Cardiac muscle cell (in vitro differentiated cells and primary cell): Measurements from ENCODE around the gene SEMA3A. TPM values are rescaled to one million over a fixed set of nuclear protein-coding genes. Genes with fewer than 3 reads are reported as not detected.

ENCODE experiments used
- DNase-seq, 2 donors: peaks; one replicate each; pipeline versions ENCODE4 v3.0.0 to v3.0.0-alpha.2; 2010 to 2017; ENCODE audit warnings: low read depth in 1 of 2, low spot score in 1 of 2
- H3K27ac ChIP-seq: fragments of 200-600 bp; sonication (generic); 2 replicates; pipeline ENCODE4 v1.5.1; 2016
- H3K27me3 ChIP-seq: fragments of 200-600 bp; sonication (generic); 2 replicates; pipeline ENCODE4 v1.6.0; 2016; ENCODE audit warnings: control low read depth
- H3K36me3 ChIP-seq: fragments of 200-600 bp; sonication (generic); 2 replicates; pipeline ENCODE4 v1.5.1; 2016; ENCODE audit warnings: control low read depth
- H3K4me1 ChIP-seq: fragments of 200-600 bp; sonication (generic); 2 replicates; pipeline ENCODE4 v1.8.1; 2017; ENCODE audit warnings: low read depth, mild to moderate bottlenecking, mixed run types
- H3K4me3 ChIP-seq: fragments of 200-600 bp; sonication (generic); 2 replicates; pipeline ENCODE4 v1.5.1; 2016; ENCODE audit warnings: mild to moderate bottlenecking
- H3K9me3 ChIP-seq: fragments of 200-600 bp; sonication (generic); 2 replicates; pipeline ENCODE4 v1.5.1; 2017; ENCODE audit warnings: low read depth, mild to moderate bottlenecking, control low read depth
- polyA plus RNA-seq: library from polyadenylated mRNA; unstranded; fragments of >200 nt; fragmentation: Nextera tagmentation; extraction: Ambion mirVana; gene quantifications from 2 replicates; pipeline ENCODE4 v1.2.1, GENCODE V29; 2016
- total RNA-seq: library from RNA; depleted of rRNA; stranded (reverse); fragments of >200 nt; gene quantifications from 2 replicates; pipeline ENCODE4 v1.2.3, GENCODE V29; 2016
- TF ChIP-seq, protein P1 (sequence below): IDR thresholded peaks from 2 replicates; pipeline ENCODE4 v1.5.1; 2012; ENCODE audit warnings: low read depth, mild to moderate bottlenecking, low read length

SEMA3A gene
- total and polyA plus RNA-seq, 2 experiments from 2014 or later = 33.5 to 37.3 TPM

DNA sequence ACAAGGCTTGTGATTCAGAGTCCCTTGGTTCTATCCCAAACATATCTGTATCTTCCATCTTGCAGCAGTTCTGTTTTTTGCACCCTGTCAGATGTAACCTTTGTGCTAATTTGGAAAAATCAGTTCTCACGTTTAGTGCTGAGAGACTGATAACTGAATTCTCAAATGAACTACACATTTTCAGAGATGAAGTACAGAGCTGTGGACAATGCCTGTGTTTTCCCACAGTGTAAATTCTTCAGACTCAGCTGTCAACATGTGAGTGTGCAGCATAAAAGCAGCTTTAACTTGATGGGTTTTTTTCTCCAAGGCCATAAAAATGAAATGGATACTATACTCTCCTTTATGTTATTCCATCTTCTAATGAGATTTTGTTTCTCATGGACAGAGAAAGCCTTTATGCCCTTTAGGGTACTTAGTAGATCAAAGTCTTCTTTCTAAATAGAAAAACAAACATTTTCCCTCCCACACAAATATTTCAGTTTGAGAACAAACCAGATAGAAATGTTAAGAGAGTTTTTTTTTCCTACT is 150.9 kb downstream of the SEMA3A start:
- no peaks in the 10 kb centered on the region for H3K27me3 ChIP-seq
- peaks cover 10% of the 10 kb centered on the region for H3K4me1 ChIP-seq
- no peaks in the 10 kb centered on the region for H3K9me3 ChIP-seq
- TF ChIP-seq, protein P1, sequence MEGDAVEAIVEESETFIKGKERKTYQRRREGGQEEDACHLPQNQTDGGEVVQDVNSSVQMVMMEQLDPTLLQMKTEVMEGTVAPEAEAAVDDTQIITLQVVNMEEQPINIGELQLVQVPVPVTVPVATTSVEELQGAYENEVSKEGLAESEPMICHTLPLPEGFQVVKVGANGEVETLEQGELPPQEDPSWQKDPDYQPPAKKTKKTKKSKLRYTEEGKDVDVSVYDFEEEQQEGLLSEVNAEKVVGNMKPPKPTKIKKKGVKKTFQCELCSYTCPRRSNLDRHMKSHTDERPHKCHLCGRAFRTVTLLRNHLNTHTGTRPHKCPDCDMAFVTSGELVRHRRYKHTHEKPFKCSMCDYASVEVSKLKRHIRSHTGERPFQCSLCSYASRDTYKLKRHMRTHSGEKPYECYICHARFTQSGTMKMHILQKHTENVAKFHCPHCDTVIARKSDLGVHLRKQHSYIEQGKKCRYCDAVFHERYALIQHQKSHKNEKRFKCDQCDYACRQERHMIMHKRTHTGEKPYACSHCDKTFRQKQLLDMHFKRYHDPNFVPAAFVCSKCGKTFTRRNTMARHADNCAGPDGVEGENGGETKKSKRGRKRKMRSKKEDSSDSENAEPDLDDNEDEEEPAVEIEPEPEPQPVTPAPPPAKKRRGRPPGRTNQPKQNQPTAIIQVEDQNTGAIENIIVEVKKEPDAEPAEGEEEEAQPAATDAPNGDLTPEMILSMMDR = no peak
- peak; percentile 25 to 56 for DNase-seq
- no peak overlapping the region for H3K4me3 ChIP-seq
- peak overlapping the region; percentile 28 for H3K27ac ChIP-seq
- no peaks in the 10 kb centered on the region for H3K36me3 ChIP-seq

DNA sequence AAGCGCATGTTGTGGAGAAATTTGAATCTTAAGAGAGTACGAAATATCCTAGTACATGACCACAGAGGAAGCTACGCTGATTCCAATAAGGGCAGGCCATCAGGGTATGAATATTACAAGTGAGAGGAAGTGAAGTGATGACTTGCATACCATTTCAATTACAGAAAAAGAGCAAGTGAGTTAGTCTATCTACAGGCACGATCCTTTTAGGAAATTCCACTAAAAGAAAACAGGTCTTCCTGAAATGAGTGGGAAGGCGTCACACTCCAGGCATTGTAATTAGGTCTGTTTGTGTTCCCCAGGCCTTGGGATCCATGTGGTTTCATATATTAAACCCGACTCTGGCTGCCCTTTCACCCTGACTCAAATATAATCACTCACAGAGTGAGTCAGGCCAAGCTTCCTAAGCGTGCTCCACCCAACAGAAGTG is 152.5 kb downstream of the SEMA3A start:
- no peak overlapping the region for H3K27ac ChIP-seq
- TF ChIP-seq, protein P1 = no peak
- no peaks in the 10 kb centered on the region for H3K27me3 ChIP-seq
- H3K36me3 ChIP-seq = no peaks in the 10 kb centered on the region
- peak in 1 of 2 donors; percentile 47 for DNase-seq
- H3K9me3 ChIP-seq = no peaks in the 10 kb centered on the region
- no peak overlapping the region for H3K4me3 ChIP-seq
- H3K4me1 ChIP-seq = peaks cover 10% of the 10 kb centered on the region

DNA sequence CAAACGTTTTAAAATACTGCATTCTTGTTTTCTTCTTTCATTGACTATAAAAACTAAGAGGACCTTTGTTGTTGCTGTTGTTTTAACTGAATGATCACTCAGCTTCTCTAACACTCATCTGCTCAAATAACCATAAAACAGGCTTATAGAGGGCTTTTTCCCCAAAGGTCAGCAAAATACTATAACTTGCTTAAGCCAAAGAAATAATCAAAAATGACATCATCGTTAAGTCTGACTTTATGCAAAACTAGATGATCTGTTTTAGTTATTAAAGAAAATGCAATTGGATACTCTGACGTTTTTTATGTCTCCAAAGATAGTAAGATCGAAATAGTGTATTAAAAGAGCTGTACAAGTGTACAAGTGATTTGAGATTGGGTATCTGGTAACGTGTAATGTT is 152.9 kb downstream of the SEMA3A start:
- TF ChIP-seq, protein P1 = no peak
- no peak for DNase-seq
- H3K9me3 ChIP-seq = no peaks in the 10 kb centered on the region
- H3K36me3 ChIP-seq = no peaks in the 10 kb centered on the region
- H3K4me3 ChIP-seq = no peak overlapping the region
- no peaks in the 10 kb centered on the region for H3K27me3 ChIP-seq
- no peak overlapping the region for H3K27ac ChIP-seq
- peaks cover 10% of the 10 kb centered on the region for H3K4me1 ChIP-seq

DNA sequence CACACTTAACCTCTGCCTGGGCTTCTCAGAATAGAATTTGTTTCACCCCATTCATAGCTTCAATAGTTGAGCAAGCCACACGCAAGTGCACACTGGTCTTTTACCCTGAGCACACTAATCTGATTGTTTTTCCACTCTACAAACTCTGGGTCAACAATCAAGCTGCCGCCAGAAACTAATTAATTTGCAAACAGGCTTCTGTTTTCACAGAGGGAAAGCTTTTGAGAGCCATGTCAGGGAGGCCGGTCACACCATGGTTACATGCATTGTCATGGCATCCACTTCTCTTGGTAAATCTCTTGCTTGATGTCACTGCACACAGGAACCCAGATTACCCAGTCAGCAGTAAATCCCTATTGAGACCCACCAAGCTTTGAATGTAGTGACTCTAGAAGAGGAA is 154.2 kb downstream of the SEMA3A start:
- no peak overlapping the region for H3K4me3 ChIP-seq
- peak overlapping the region; percentile 2 for H3K27ac ChIP-seq
- no peaks in the 10 kb centered on the region for H3K27me3 ChIP-seq
- no peaks in the 10 kb centered on the region for H3K36me3 ChIP-seq
- TF ChIP-seq, protein P1 = no peak
- peaks cover 10% of the 10 kb centered on the region for H3K4me1 ChIP-seq
- no peaks in the 10 kb centered on the region for H3K9me3 ChIP-seq
- DNase-seq = no peak

DNA sequence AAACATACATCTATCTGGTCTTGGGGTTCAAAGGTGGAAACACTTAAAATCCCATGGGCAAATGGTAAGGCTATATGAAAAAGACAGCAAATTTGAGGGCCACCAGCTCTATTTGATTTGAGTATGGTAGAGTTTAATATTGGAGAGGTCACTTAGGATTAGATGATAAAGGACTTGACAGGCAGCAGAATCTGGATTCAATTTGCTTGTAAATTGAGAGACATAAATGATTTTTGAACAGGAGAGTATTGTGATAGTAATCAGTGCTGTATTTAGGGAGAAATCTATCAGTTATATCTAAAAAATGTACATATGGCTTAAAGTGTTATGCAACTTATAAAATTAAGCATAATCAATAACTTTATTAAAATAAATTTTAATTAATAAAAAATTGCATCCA is 155.2 kb downstream of the SEMA3A start:
- Histone ChIP-seq H3K9me3 (no peaks in the 10 kb centered on the region), H3K36me3 (no peaks in the 10 kb centered on the region), H3K4me1 (peaks cover 10% of the 10 kb centered on the region), H3K27me3 (no peaks in the 10 kb centered on the region), H3K4me3 (no peak overlapping the region), H3K27ac (no peak overlapping the region)
- no peak for DNase-seq
- TF ChIP-seq, protein P1 = no peak
